Effector CD8-positive, alpha-beta T cell (primary cell): ENCODE results near the gene GOLGA6L25.
"Not testable (repeated sequence)": the region's sequence is repeated elsewhere in the genome, so short reads cannot be mapped to it uniquely, and the experiment has no call there.

Source experiments
- DNase-seq: peaks from one replicate; lab custom pipeline; 2025; lab: John Stamatoyannopoulos, UW
- total RNA-seq, 4 experiments: gene quantifications; one replicate each; lab custom pipeline; 2026; lab: John Stamatoyannopoulos, UW

The GOLGA6L25 gene, protein sequence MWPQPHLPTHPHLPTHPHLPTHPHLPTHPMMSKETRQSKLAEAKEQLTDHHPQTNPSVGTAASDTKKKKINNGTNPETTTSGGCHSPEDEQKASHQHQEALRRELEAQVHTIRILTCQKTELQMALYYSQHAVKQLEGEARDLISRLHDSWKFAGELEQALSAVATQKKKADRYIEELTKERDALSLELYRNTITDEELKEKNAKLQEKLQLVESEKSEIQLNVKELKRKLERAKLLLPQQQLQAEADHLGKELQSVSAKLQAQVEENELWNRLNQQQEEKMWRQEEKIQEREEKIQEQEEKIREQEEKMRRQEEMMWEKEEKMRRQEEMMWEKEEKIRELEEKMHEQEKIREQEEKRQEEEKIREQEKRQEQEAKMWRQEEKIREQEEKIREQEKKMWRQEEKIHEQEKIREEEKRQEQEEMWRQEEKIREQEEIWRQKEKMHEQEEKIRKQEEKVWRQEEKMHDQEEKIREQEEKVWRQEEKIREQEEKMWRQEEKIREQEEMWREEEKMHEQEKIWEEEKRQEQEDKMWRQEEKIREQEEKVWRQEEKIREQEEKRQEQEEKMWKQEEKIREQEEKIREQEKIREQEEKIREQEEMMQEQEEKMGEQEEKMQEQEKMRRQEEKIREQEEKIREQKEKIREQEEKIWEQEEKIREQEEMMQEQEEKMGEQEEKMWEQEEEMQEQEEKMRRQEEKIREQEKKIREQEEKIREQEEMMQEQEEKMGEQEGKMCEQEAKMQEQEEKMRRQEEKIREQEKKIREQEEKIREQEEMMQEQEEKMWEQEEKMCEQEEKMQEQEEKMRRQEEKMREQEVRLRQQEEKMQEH
- total RNA-seq, result 0 to 0.24 (median 0) reads per million in 4 experiments

DNA sequence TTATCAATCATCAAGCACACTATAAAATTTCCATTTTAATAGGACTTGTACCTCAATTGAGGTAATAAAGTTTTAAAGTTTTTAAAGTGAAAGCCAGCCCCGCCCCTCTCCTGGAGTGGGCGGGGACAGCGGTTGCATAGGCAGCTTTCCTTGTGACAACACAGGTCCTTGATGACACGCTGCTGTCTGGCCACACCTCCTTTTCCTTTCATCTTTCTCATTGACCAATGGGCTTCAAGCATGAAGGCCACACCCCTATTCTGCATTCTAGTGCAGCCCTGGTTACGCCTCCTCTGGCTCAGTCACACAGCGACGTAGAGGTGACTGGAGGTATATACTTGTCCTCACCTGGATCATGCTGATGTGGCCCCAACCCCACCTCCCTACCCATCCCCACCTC lies at the start of gene GOLGA6L25:
Gene GOLGA6L25 (plus strand): TSS at position 301 of the 400 bp plus-strand sequence. CDS start 61 bp downstream, at position 362.
- not testable (repeated sequence) for DNase-seq

DNA sequence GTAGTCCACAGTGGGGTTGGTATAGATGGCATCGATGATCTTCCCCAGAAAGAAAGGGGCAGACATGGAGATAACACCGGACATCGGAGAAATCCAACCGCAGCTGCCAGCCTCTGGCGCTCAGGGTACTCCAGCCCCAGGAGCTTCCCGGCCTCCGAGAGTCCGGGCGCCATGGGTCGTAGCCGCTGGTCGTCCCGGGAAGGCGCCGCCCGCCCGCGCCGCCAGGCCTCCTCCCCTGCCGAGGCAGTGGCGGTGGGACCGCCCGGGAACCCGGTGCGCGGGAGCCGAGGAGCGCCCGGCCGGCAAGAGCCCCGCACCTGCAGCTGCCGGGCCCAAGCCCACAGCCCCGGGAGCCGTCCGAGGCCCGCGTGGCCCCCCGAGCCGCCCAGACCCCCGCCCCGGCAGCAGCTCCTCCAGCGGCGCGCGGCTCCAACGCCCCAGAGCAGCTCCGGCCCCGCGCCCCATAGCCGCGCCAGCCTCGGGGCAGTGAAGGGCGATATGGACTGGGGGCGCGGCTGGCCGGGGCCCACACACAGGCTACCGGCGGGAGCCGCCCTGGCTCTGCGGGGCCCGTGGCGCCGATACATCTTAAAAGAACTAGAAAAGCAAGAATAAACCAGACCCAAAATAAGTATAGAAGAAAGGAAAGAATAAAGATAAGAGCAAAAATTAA lies 45.0 kb upstream of the GOLGA6L25 start:
- DNase-seq, result not testable (repeated sequence)

DNA sequence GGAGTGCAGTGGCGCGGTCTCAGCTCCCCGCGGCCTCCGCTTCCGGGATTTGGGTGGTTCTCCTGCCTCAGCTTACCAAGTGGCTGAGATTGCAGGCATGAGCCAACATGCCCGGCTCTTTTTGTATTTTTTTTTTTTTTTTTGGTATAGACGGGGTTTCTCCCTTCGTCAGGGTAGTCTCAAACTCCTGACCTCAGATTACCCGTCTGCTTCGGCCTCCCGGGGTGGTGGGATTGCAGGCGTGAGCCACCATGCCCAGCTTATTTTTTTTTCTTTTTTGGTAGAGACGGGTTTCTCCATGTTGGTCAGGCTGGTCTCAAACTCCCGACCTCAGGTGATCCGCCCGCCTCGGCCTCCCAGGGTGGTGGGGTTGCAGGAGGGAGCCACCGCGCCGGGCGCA lies 39.2 kb upstream of the GOLGA6L25 start:
- not testable (repeated sequence) for DNase-seq

DNA sequence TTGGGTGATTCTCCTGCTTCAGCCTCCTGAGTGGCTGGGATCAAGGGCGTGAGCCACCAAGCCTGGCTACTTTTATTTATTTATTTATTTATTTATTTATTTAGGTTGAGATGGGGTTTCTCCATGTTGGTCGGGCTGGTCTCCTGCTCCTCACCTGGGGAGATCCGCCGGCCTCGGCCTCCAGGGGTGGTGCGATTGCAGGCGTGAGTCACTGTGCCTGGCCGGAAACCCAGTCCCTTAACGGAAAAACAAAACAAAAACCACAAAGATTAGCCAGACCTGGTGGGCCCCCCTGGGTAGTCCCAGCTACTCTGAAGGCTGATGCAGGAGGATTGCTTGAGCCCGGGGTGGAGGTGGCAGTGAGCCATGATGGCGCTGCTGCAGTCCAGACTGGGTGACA lies 38.2 kb upstream of the GOLGA6L25 start:
- not testable (repeated sequence) for DNase-seq

DNA sequence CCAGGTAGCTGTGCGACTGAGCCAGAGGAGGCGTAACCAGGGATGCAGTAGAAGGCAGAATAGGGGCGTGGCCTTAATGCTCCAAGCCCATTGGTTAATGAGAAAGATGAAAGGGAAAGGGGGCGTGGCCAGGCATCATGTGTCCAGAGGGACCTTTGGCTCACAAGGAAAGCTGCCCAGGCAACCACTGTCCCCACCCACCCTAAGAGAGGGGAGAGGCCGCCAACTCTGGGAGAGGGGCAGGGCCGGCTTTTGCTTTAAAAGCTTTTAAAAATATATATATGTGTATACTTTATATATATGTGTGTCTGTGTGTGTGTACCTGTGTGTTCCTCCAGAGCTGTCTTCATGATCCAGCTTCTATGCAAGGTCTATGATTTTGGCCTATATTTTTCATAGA lies 20.4 kb upstream of the GOLGA6L25 start, which contains the start of gene GOLGA8G:
Gene GOLGA8G (minus strand): TSS at position 18 of the 400 bp plus-strand sequence. CDS start 62 bp downstream, outside the sequence.
- not testable (repeated sequence) for DNase-seq

DNA sequence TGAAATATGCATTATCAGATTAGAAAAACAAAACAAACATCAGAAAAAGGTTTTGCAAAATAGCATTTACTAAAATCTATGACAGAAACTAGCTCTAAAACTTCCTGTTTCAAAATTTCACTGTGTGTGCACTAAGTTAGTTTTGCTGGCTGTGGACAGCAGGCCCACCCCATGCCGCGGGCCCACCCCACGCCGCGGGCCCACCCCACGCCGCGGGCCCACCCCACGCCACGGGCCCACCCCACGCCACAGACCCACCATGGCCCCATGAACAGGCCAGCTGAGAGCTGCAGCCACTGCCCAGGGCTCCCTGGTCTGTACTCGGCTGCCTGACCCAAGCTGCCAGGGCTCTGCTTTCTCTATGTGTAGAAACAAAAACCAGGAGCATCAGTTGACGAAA lies 20.0 kb downstream of the GOLGA6L25 start:
- not testable (repeated sequence) for DNase-seq

DNA sequence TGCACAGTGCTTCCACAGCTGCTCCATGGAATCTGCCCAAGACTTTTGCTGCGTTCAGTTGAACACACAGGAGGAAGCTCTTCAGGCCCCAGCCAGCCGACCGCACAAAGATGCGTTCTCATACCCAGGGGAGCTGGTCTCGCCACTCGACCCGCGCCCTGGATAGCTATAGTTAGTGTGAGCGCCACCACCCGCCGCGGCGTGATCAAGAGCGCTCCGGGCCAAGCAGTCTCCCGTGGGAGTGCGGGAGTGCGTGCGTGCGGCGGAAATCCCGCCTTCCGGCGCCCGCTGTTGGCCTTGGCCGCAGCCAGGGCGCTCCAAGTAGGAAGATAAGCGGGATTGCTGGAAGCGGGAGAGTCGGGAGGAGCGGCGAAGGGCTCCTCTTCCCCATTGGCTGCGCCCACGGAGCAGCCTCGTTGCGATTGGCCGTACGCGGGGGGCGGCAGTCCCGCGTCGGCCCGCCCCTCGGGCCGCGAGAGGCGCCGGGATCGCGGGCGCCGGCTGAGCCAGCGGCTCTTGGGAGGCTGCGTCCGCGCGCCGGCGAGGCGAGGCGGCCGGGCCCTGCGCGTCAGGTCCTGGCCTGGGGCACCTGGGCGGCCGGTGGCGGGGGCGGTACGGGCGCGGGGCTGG lies 35.7 kb downstream of the GOLGA6L25 start:
- DNase-seq, result not testable (repeated sequence)

DNA sequence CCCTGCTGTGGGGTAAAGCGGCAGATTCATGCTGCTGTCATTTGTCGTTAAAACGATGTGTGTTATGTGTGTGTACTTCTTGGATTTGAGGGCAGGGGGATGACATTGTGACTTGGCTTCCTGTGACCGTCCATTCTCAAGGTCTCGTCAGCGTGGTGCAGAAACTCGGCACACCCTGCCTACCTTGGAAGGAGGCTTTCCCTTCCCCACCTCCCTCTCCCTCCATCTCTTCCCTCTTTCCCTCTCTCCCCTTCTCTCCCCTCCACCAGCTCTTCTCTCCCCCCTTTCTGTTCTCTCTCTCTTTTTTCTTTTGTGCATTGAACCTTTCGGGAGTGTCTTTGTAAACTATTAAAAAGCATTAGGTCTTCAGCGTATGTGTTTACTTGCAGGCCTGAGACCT lies 36.4 kb downstream of the GOLGA6L25 start:
- not testable (repeated sequence) for DNase-seq

DNA sequence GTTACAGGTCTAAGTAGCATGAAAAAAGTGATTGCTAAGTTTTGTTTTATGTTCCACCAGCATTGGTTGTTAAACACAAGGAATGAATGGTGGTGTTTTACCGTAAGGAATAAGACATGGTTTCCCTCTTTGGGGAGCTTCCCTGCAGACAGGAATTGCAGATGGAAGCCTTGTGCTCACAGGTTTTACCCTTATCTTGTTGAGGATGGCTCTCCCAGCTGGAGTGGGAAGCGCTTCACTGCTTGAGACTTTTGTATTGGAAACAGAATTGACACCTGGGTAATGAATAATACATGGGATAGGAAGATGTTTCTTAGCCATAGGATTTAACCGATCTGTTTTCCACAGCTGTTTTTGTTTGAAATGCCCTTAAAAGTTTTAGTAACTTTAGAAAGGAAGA lies 39.0 kb downstream of the GOLGA6L25 start:
- not testable (repeated sequence) for DNase-seq

DNA sequence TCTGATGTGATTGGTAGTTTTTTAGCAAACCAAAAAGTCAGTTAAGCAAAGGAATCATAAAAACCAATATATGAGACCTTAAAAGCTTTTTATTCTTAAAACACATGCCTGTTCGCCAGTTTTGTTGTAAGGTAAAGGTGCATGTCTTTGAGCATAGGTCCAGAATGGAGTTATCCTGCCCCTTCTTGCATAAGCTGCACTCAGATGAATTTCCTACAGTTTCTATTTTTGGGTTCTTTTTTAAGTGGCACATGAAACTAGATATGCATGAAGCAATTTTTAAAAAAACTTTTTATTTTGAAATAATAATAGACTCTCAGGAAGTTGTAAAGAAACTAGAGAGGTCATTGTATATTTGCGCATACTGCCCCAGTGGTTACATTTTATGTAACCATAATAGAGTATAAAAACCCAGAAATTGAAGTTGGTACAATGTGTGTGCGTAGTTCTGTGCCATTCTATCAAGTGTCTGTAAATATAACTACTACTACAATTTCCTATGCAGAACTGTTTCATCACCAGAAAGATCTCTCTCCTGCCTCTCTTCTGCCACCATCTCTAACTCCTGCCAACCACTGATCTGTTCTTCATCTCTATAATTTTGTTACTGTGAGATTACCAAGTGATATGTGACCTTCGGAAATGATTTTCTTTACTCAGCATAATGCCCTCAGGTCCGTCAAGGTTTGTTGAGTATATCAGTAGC lies 40.2 kb downstream of the GOLGA6L25 start:
- DNase-seq, result not testable (repeated sequence)

DNA sequence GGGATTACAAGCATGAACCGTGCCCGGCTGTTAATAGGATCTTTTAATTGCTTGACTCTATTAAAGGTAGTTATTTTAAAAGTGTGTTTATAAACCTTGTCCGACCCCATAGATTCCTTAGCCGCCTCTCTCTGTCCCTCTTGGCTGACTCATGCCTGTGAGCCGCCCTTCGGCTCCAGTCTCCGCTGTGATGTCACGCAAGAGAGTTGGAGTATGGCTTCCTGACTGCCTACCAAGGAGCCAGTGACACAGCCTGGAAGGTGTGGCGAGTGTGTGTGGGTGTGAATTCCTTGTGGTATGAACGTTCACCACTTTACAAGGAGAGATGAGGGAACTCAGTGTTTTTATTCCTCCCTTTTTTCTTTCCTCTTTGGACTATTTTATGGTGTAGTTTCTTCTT lies 44.1 kb downstream of the GOLGA6L25 start:
- DNase-seq, result not testable (repeated sequence)

DNA sequence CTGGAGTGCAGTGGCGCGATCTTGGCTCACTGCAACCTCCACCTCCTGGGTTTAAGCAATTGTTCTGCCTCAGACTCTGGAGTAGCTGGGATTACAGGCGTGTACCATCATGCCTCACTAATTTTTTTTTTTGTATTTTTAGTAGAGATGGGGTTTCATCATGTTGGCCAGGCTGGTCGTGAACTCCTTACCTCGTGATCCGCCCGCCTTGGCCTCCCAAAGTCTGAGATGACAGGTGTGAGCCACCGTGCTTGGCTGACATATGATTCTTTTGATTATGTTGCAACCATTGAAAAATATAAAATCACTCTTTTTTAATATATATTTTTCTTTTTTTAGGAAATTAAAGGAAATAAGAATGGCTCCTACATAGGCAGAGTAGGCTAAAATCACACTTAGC lies 44.8 kb downstream of the GOLGA6L25 start:
- DNase-seq, result not testable (repeated sequence)

DNA sequence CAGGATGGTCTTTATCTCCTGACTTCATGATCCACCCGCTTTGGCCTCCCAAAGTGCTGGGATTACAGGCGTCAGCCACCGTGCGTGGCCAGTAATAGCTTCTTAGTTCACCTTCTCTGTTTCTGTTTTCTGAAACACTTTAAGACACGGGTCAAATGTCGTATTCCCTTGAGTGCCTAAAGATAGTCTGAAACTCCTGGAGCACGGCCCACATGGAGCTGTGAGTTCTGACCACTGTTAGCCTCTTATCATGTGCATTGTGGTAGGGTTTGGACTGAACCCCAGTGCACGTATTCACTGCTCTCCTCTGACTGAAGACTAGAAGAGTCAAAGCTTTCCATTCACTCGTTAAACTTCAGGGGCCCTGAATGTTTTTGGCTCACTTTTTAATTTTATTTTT lies 48.8 kb downstream of the GOLGA6L25 start:
- not testable (repeated sequence) for DNase-seq
